Posterior cingulate gyrus (tissue), 11 donors: ENCODE measurements around the gene FARP1.
"Not testable (repeated sequence)": the region's sequence is repeated elsewhere in the genome, so short reads cannot be mapped to it uniquely, and the experiment has no call there.

Experiments
- DNase-seq, 10 donors: peaks; one replicate each; pipeline versions ENCODE4 v3.0.0 to v3.0.0-alpha.2; 2020 to 2021; ENCODE audit warnings: mixed read lengths in 3 of 10
- intact Hi-C: fragments of 100-400 bp; cut with DNase I; formaldehyde crosslinking; loops from one replicate; pipeline ENCODE4 v1.15.1; 2023

FARP1 gene

GRCh38 chr13:98407575-98407974 is 264.7 kb downstream of the FARP1 start:
- DNase-seq: peak in 1 of 10 donors; percentile 35
- intact Hi-C loops: no loop called here

- peak in 1 of 10 donors; percentile 61 for DNase-seq
- intact Hi-C loops: no loop called here
Observed at GRCh38 chr13:98409281-98409680, 266.4 kb downstream of the FARP1 start.

GRCh38 chr13:98410612-98411011 is 267.7 kb downstream of the FARP1 start:
- intact Hi-C loops: no loop called here
- DNase-seq: no peak

GRCh38 chr13:98411013-98411412 is 268.1 kb downstream of the FARP1 start:
- DNase-seq: no peak
- intact Hi-C loops: no loop called here

GRCh38 chr13:98411617-98412265 is 268.8 kb downstream of the FARP1 start:
- intact Hi-C loops: no loop called here
- DNase-seq: peak in 2 of 10 donors; percentile 22 to 76

- intact Hi-C loops: not testable (repeated sequence)
Observed at GRCh38 chr13:98413278-98413677, 270.4 kb downstream of the FARP1 start.

GRCh38 chr13:98413796-98414195 is 270.9 kb downstream of the FARP1 start:
- intact Hi-C loops: no loop called here
- no peak for DNase-seq

More at GRCh38 chr13:98413278-98413677, 270.4 kb downstream of the FARP1 start:
- DNase-seq: not testable (repeated sequence)

- no peak for DNase-seq
- intact Hi-C loops: no loop called here
Observed at GRCh38 chr13:98415326-98416070, 272.6 kb downstream of the FARP1 start.

- DNase-seq: no peak
- intact Hi-C loops: no loop called here
Observed at GRCh38 chr13:98416408-98416807, 273.5 kb downstream of the FARP1 start.

GRCh38 chr13:98419786-98420553 is 277.1 kb downstream of the FARP1 start:
- intact Hi-C loops: no loop called here

GRCh38 chr13:98420554-98421175 is 277.8 kb downstream of the FARP1 start:
- intact Hi-C loops: no loop called here
- DNase-seq: no peak

More at GRCh38 chr13:98419786-98420553, 277.1 kb downstream of the FARP1 start:
- no peak for DNase-seq

- DNase-seq: no peak
- intact Hi-C loops: no loop called here
Observed at GRCh38 chr13:98422046-98422445, 279.2 kb downstream of the FARP1 start.

- no peak for DNase-seq
- intact Hi-C loops: no loop called here
Observed at GRCh38 chr13:98423417-98423816, 280.5 kb downstream of the FARP1 start.

GRCh38 chr13:98427331-98427995 is 284.6 kb downstream of the FARP1 start:
- intact Hi-C loops: no loop called here
- peak in 5 of 10 donors; percentile 35 to 88 (median 74) for DNase-seq

- intact Hi-C loops: no loop called here
Observed at GRCh38 chr13:98428256-98428966, 285.5 kb downstream of the FARP1 start.

GRCh38 chr13:98429081-98429480 is 286.2 kb downstream of the FARP1 start:
- DNase-seq: peak in 1 of 10 donors; percentile 67
- intact Hi-C loops: no loop called here

More at GRCh38 chr13:98428256-98428966, 285.5 kb downstream of the FARP1 start:
- peak in 1 of 10 donors; percentile 26 for DNase-seq

GRCh38 chr13:98429531-98429930 is 286.6 kb downstream of the FARP1 start:
- DNase-seq: peak in 1 of 10 donors; percentile 73
- intact Hi-C loops: no loop called here

- peak in 2 of 10 donors; percentile 22 for DNase-seq
- intact Hi-C loops: loop anchor here (10.0 kb wide), 1 partner anchor 575 kb away; no protein-coding TSS in a partner anchor
Observed at GRCh38 chr13:98429977-98430736, 287.3 kb downstream of the FARP1 start.
